GM13977 (cell line): Measurements from ENCODE around the gene NT5C1B.

Experiments
- DNase-seq: peaks from one replicate; pipeline ENCODE4 v3.0.0; 2012; ENCODE audit warnings: low spot score
- in situ Hi-C: fragments of 300-500 bp; cut with MboI; formaldehyde crosslinking; loops from one replicate; pipeline ENCODE4 v1.12.0; 2022; ENCODE audit warnings: low sequenced_read_pairs, low pct_unique_long_range_greater_than_20kb, mixed read lengths, inconsistent platforms; ENCODE audit not compliant: unreplicated experiment
- TF ChIP-seq, protein P1 (sequence below): IDR thresholded peaks from 2 replicates; pipeline ENCODE4 v1.5.1; 2012; ENCODE audit warnings: mild to moderate bottlenecking, control low read depth; ENCODE audit not compliant: insufficient read depth; ENCODE audit errors: extremely low read depth, missing control alignments

NT5C1B gene

DNA sequence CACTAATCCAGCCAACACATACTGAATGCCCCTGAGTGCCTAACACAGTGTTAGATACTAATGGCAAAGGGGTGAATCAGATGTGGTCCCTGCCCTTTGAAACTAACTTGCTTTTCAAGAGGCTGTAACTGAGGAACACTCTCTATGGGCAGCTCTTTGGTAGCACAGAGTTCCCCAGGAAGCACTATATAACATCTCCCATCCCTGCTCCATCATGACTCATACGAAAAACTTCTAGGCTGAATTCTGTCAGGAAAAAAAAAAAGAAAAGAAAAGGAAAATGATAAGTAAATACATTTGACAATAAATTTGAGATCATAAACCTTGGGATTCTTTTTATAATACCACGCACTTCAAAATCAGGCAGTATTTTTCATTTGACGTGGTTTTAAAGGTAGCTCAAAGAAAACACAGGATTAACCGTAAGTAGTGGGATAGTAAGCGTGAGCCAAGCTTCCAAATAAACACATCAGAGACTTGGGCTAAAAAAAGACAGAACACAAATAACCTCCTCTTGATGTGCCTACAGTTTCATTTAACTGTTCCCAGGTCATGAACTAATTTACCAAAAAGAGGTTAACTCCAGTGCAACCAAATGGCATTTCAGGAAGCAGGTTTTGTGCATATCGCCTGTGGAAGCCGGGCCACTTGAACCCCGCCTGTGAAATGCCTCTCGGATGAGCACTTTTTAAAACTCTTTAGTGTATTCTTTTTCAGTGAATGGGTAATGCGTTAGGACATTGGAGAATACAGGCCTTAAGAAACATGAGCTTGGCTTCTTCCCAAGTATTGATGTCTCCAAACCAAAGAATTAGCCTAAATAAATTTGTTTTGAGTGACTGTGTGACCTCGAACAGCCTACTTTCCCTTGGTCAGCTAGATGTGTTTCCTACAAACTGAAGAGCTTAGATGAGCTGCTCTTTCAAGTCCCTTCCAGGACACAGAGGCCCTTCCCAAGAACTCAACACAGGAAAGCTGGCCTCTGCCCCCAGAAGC, 71.0 kb downstream of the NT5C1B start:
- DNase-seq: no peak
- in situ Hi-C loops: loop anchor here (25.0 kb wide), 2 partner anchors 844 to 1344 kb away; partner anchors contain the start of gene OSR1
- TF ChIP-seq, protein P1, sequence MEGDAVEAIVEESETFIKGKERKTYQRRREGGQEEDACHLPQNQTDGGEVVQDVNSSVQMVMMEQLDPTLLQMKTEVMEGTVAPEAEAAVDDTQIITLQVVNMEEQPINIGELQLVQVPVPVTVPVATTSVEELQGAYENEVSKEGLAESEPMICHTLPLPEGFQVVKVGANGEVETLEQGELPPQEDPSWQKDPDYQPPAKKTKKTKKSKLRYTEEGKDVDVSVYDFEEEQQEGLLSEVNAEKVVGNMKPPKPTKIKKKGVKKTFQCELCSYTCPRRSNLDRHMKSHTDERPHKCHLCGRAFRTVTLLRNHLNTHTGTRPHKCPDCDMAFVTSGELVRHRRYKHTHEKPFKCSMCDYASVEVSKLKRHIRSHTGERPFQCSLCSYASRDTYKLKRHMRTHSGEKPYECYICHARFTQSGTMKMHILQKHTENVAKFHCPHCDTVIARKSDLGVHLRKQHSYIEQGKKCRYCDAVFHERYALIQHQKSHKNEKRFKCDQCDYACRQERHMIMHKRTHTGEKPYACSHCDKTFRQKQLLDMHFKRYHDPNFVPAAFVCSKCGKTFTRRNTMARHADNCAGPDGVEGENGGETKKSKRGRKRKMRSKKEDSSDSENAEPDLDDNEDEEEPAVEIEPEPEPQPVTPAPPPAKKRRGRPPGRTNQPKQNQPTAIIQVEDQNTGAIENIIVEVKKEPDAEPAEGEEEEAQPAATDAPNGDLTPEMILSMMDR: no peak

DNA sequence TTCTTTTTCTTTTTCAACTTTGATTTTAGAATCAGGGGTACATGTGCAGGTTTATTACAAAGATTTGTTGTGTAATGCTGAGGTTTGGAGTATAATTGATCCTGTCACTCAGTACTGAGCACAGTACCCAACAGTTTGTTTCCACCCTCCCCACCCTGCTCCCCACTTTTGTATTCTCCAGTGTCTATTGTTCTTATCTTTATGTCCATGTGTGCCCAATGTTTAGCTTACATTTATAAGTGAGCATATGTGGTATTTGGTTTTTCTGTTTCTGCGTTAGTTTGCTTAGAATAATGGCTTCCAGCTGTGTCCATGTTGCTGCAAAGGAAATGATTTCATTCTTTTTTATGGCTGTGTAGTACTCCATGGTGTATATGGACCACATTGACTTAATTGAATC, 72.0 kb downstream of the NT5C1B start:
- in situ Hi-C loops: loop anchor here (25.0 kb wide), 2 partner anchors 845 to 1345 kb away; partner anchors contain the start of gene OSR1
- TF ChIP-seq, protein P1: no peak

DNA sequence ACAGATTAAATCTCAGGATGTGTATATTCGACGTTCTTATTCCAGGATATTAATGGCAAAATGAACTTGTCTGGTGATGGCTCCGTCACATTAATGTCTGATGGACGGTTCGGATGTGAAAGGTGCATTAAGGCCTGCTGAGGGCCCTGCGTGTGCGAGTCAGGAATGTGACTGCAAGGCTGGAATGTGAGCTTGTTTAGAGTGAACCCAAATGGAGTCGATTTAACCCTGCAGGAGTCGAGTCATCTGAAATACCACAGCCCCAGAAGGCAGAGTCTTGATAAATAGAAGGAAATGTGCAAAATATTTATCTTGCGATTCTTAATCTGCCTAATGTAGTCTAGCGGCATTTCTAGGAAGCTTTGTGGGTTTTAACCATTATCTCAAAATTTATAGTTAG, 73.3 kb downstream of the NT5C1B start:
- TF ChIP-seq, protein P1: no peak
- no peak for DNase-seq
- in situ Hi-C loops: loop anchor here (25.0 kb wide), 2 partner anchors 846 to 1346 kb away; partner anchors contain the start of gene OSR1

More for the DNA sequence above, 72.0 kb downstream of the NT5C1B start:
- no peak for DNase-seq

DNA sequence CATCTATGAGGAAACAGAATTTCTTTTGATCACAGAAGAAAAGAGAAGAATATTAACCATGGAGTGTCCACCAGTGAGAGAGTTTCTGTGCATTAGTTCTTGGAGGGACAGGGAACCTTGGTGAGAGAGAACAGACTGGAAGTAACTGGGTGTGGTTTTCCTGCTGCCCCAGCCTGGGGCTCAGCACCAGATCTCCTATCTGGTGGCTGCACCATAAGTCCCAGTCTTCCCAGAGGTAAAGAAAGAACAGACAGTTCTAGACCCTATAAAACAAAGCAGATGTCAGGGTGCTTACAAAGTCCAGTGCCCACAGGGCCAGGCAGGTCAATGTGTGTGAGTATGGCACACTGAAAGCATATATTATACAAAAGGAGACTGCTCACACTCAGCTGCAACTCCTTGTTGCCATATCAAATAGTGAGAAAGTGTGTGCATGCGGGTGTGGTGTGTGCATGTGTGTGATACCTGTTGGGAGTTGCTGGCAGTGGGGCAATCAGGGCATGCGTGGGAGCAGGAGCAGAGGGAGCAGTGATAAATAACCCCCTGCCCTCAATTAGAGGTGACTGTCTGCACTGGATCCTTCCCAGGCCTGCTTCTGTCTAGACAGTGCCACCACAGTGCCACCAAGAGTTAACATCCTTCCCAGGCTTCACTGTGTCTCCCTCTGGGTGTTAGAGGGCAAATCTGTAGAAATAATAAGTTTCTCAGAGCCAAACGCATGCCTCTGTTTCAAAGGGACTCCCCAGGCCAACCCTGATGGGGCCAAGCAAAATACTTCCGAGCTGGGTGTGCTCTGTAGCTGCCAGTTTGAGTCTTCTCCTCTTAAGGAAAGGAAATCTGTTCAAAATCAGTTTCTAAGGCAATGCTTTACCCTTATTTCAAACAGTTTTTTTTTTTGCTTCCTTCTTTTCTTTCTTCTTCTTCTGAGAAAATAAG, 74.6 kb downstream of the NT5C1B start:
- in situ Hi-C loops: loop anchor here (25.0 kb wide), 2 partner anchors 848 to 1348 kb away; partner anchors contain the start of gene OSR1
- TF ChIP-seq, protein P1: no peak
- peak; percentile 5 for DNase-seq
